GM15510 (cell line): ENCODE measurements around the gene HMCN2.

Source experiments
- POLR2A ChIP-seq: IDR thresholded peaks from 3 replicates; pipeline ENCODE4 v1.6.1; 2011; ENCODE audit warnings: borderline replicate concordance; ENCODE audit not compliant: insufficient read length; ENCODE audit errors: extremely low read depth

HMCN2 gene

DNA sequence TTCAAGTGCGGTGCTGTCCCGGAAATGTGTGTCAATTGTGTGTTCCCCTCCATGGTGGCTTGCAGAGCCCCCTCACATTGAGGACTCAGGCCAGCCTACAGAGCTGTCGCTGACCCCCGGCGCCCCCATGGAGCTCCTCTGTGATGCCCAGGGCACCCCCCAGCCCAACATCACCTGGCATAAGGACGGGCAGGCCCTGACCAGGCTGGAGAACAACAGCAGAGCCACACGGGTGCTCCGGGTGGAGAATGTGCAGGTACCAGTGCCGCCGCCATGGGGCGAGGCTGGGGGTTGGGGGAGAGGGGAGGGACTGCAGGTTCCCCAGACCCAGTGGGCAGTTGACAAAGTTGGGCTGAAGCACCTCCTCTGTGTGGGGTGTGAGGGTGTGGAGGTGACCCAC, 128.8 kb downstream of the HMCN2 start:
- TF ChIP-seq POLR2A: no peak

DNA sequence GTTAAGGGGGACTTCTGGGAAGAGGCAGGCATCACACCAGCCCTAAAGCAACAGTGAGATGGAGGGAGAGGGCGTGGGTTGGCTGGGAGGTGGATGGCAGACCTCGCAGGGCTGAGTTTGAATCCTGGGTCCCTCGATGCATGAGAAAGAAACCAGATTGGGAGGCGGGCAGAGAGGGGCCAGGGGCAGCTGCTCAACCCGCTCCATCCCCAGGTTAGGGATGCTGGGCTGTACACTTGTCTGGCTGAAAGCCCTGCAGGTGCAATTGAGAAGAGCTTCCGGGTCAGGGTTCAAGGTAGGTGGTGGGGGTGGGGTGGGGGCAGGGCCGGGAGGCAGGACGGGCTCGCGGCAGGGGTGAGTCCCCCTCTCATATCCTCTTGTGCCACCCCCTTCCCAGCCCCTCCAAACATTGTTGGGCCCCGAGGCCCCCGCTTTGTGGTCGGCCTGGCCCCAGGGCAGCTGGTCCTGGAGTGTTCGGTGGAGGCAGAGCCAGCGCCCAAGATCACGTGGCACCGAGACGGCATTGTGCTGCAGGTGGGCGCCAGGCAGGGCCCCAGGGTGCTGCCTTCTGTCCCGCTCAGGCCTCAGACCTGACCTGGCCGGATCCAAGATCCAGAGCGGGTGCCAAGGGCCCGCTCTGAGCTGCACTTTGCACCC, 129.4 kb downstream of the HMCN2 start:
- TF ChIP-seq POLR2A: no peak

DNA sequence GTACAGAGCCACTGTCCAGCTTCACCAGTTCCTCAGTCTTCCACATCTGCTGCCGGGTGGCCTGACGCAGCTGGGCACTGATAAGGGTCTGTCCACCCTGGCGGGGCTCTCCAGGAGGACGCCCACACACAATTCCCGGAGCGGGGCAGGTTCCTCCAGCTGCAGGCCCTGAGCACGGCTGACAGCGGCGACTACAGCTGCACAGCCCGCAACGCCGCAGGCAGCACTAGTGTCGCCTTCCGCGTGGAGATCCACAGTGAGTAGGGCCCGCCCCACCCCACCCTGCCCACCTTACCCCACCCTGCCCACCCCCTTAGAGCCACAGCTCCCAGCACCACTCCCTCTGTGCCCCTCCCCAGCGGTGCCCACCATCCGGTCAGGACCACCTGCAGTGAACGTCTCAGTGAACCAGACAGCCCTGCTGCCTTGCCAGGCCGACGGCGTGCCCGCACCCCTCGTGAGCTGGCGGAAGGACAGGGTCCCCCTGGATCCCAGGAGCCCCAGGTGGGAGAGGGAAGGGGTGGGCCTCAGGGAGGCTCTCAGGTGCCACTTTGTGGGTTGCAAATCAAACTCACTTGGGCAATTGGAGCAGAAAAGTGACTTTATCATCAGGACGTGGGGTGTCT, 130.4 kb downstream of the HMCN2 start:
- TF ChIP-seq POLR2A: no peak

DNA sequence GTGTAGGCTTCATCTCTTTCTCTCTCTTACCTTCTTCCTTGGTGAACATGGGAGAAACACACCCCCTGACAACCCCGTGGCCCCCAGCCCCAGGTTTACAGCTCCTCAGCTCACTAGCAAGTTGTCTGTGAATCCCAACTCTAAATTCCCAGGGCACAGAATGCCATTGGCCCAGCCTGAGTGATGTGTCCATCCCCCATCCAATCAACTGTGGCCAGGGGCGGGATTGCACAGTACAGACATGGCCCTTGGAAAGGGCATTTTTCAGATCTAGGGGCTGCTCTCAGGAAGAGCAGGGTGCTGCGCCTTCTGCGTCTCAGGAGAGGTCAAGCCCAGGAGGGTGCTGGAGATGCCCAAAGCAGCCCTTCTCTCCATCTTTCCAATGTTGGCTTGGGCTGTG, 131.0 kb downstream of the HMCN2 start:
- TF ChIP-seq POLR2A: no peak

DNA sequence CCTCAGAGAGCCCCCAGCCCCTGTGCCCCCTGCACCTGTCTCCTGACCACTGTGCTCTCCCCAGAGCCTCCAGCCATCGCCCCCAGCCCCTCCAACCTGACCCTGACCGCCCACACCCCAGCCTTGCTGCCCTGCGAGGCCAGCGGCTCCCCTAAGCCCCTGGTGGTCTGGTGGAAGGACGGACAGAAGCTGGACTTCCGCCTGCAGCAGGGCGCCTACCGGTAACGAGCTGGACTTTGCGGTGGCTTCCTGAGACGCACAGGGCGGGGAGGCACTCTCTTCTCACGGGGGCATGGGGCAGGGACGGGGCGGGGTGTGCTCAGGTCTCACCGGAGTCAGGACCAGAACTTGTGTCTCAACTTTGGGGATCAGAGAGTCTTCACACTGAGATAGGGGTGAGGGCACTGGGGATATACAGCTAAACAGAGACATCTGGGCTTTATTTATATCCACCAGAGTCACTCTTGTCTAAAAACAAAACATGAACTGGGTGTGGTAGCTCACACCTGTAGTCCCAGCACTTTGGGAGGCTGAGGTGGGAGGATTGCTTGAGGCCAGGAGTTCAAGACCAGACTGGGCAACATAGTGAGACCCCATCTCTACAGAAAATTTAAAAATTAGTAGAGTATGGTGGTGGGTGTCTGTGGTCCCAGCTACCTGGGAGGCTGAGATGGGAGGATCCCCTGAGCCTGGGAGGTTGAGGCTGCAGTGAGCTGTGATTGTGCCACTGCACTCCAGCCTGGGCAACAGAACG, 133.1 kb downstream of the HMCN2 start:
- TF ChIP-seq POLR2A: no peak

DNA sequence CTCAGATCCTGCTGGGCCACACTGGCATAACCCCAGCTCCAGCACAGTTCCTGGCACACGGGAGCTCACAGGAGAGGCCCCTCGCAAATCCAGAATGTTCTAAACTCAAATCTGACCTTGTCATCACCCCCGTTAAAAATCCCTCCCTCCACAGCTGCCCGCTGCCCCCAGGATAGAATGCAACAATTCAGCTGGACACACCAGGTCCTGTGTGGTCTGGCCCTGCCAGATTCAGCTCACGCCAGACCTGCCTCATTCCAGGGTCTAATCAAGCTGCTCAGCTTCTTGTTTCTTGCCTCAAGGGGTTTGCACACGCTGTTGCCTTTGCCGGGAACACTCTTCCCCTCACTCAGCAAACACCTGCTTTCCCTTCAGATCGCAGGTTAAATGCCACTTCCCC, 134.2 kb downstream of the HMCN2 start:
- no peak for TF ChIP-seq POLR2A

DNA sequence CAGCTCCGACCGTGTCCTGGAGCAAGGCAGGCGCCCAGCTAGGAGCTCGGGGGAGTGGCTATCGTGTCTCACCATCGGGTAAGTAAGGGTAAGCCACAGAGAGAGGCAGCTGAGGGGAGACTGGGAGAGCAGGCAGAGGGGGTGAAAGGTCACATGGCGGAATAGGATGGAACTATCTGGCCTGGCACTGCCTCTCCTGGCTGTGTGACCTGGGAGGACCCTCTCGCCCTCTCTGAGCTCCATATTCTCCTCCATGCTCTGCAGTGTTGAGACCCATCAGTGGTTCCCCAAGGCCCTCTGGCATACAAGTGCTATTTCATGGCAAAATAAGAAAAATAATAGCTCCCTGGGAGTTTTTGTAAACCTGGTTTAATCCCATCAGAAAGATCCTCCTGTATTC, 135.3 kb downstream of the HMCN2 start:
- no peak for TF ChIP-seq POLR2A

DNA sequence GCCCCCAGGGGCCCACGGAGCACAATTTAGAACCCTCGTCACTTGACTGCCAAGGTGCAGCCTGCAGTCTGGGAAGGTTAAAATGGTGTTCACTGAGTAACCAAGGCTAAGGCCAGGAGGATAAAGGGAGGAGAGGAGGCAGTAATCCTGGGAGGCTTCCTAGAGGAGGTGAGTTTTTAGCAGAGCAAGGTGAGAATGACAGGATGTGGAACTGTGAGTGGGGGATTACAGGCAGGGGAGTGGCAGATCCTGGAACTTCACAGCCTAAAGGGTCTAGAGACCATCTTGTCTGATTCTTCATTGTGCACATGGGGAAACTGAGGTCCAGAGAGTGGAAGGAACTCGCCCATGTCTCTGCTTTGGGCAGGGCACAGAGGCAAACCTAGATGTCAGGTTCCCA, 136.7 kb downstream of the HMCN2 start:
- TF ChIP-seq POLR2A: no peak

DNA sequence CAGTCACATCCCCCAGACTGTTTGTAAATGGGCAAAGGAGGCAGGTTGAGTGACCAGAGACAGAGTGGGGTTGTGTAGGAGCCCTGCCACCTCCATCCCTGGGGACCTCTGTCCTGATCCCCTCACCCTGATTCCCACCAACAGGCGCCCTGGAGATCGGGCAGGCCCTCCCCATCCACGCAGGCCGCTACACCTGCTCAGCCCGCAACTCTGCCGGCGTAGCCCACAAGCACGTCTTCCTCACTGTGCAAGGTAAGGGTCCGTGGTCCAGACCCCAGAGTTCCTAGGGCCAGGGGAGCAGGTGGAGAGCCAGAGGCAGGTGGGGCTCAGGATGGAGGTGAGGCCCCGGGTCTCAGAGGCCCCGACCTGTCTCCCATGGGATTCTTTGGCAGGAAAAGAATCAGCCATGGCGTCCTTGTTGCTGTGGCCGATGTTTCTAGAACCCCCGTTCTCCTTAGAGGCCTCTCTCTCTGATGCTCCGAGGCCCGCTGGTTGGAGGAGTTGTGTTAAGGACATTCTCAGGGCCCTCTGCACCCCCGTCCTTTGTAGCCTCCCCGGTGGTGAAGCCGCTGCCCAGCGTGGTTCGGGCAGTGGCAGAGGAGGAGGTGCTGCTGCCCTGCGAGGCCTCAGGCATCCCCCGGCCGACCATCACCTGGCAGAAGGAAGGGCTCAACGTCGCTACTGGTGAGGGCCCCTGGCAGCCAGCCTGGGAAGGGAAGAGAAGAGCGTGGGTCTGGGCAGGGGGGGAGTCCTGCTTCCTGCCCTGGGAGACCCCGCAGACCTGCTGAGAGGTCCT, 137.3 kb downstream of the HMCN2 start:
- no peak for TF ChIP-seq POLR2A

DNA sequence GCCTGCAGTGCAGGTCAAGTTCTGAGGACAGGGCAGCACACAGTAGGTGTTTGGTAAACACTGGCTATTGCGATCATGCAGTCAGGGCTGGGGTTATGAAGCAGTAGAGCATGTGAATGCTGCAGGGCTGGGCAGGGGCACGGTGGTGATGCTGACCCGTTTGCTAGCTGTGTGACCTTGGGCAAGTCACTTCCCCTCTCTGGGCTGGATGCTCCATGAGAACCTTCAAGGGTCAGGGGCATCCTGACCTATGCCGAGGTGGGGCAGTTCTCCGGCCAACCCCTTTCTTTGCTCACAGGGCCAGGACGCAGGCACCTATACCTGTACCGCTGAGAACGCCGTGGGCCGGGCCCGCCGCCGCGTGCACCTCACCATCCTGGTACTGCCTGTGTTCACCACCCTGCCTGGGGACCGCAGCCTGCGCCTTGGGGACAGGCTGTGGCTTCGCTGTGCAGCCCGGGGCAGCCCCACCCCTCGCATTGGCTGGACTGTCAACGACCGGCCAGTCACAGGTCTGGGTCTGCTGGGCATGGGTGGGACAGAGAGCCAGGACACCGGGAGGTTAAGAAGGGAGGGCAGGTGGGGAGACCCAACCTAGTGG, 140.2 kb downstream of the HMCN2 start:
- no peak for TF ChIP-seq POLR2A

DNA sequence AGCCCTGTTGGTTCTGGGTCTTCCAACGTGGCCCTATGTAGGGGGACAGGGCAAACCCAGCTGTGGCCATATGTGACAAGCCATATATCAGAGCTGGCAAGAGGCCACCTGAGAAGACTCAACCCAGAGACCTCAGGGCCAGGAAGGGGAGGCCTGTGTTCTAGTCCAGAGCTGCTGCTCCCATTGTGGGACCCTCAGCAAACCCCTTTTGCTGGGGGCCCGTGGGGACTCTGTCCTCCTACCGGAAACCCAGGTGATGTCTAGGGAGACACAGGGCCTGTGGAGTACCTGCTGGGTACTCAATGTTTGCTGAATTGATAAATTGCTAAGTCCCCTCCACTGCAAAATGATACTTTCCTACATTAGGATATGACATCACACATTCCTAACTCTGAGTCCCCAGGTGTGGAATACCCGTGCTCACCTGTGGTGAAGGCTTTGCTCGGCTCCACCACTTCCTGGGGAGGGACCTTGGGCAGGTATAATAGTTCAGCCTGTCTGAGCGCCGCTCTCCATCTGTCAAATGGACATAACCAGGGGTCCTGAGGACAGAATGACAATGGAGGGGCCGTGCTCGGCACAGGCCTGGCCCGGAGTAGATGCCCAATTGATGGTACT, 140.8 kb downstream of the HMCN2 start:
- TF ChIP-seq POLR2A: no peak

DNA sequence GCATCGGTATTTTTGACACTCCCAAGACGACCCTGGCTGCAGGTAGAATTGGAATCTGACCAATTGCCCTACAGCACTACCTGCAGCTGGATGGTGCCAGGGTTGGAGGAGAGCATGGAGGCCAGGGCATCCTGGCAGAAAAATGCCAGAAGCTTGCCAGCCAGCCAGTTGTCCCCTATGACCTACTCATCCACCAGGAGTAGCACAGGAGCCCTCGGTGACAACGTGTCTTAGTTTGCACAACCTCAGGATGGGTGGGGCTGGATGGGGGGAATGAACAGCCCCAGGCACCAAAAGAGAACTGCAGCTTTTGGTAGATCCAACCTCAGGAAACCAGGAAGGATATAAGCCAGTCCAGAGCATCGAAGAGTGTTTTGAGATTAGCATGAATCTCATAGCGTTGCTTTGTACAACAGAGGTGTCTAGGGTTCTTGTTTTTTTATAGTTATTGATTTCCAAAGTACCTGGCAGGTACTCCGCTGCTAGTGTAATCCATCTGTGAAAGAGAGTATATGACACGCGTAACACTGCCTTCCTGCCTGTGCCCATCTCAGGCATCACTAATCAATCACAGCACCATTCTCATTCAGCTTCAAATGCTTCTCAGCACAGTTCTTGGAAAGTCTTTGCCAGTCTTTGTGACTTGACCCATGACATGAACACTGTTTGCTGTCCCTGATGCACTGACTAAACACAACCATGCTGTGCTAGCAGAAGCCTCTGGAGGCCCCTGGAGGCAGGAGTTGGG, 142.5 kb downstream of the HMCN2 start:
- TF ChIP-seq POLR2A: no peak

DNA sequence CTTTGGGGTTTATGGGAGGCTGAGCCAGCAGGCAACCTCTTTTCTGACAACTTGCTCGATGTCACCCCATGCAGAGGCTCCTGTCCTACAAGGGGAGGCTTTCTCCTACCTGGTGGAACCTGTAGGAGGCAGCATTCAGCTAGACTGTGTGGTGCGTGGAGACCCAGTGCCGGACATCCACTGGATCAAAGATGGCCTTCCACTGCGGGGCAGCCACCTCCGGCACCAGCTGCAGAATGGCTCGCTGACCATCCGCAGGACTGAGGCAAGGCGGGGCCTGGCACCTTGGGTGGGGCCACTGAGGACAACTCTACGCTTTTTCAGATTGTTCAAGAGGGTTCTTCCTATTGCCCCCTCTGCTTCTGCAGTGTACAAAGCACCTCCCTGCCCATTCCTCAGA, 143.1 kb downstream of the HMCN2 start:
- no peak for TF ChIP-seq POLR2A

DNA sequence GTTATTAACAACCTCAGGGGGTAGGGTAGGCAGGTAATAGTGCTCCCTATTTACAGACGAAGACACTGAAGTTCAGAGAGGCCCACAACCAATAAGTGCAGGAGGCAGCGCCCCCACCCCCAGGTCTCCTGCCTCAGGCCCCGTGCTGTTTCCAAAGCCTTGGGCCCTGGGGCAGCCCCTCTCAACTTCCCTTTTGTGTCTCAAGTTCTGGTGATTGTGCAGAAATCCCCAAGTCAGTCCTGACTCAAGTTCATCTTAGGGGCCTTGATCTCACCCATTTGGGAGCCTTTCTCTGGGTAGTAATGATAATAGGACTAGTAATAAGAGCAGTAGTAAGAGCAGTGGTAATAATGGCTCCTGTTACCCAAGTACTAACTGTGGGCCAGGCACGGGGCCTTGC, 143.7 kb downstream of the HMCN2 start:
- TF ChIP-seq POLR2A: no peak
